Activated gamma-delta T cell (primary cell): ENCODE data around the gene CTBP2.
"Not testable (repeated sequence)": the region's sequence is repeated elsewhere in the genome, so short reads cannot be mapped to it uniquely, and the experiment has no call there.

Experiments
- DNase-seq: peaks from one replicate; lab custom pipeline; 2025; lab: John Stamatoyannopoulos, UW

The CTBP2 gene

GRCh38 chr10:125158601-125159485 lies 1.5 kb downstream of the CTBP2 start:
- DNase-seq, result peak; percentile 18

- no peak for DNase-seq
These were observed 2.1 kb downstream of the CTBP2 start for GRCh38 chr10:125158275-125158600.

- DNase-seq, result no peak
These were observed 2.9 kb downstream of the CTBP2 start for GRCh38 chr10:125157505-125157904.

- no peak for DNase-seq
These were observed 3.5 kb downstream of the CTBP2 start for GRCh38 chr10:125156739-125157480.

GRCh38 chr10:125156196-125156595 lies 4.2 kb downstream of the CTBP2 start:
- DNase-seq, result no peak

- no peak for DNase-seq
These were observed 5.3 kb downstream of the CTBP2 start for GRCh38 chr10:125155101-125155500.

GRCh38 chr10:125154529-125154928 lies 5.8 kb downstream of the CTBP2 start:
- no peak for DNase-seq

- DNase-seq, result no peak
These were observed 6.5 kb downstream of the CTBP2 start for GRCh38 chr10:125153703-125154490.

- DNase-seq, result no peak
These were observed 7.7 kb downstream of the CTBP2 start for GRCh38 chr10:125152450-125153368.

- DNase-seq, result peak; percentile 19
These were observed 8.6 kb downstream of the CTBP2 start for GRCh38 chr10:125151553-125152449.

GRCh38 chr10:125151170-125151552 lies 9.2 kb downstream of the CTBP2 start:
- DNase-seq, result no peak

GRCh38 chr10:125150376-125151083 lies 9.8 kb downstream of the CTBP2 start:
- DNase-seq, result not testable (repeated sequence)

- no peak for DNase-seq
These were observed 10.7 kb downstream of the CTBP2 start for GRCh38 chr10:125149680-125150047.

- DNase-seq, result no peak
These were observed 11.2 kb downstream of the CTBP2 start for GRCh38 chr10:125149036-125149679.

- no peak for DNase-seq
These were observed 11.8 kb downstream of the CTBP2 start for GRCh38 chr10:125148528-125148927.

- no peak for DNase-seq
These were observed 12.4 kb downstream of the CTBP2 start for GRCh38 chr10:125147971-125148439.

GRCh38 chr10:125146791-125147579 lies 13.4 kb downstream of the CTBP2 start:
- DNase-seq, result no peak

GRCh38 chr10:125145636-125146035 lies 14.7 kb downstream of the CTBP2 start:
- DNase-seq, result no peak
